ENCODE measurements around the gene FCHSD1. TPM values are rescaled to one million over a fixed set of nuclear protein-coding genes. Genes with fewer than 3 reads are reported as not detected.

Gene FCHSD1
- total and polyA plus RNA-seq, 2 donors (not counting 1 experiment from before 2014, with no cell fraction given): 123 to 193 TPM

GRCh38 chr5:141662028-141662427 is 10.8 kb upstream of the FCHSD1 start:
- Histone ChIP-seq H3K9ac (ENCODE audit: low read length) (no peak overlapping the region), H3K4me1 (ENCODE audit: control insufficient read depth in 2 of 2, insufficient read depth in 2 of 2, low read length in 2 of 2) (peaks cover 4 to 6% of the 10 kb centered on the region in 2 donors), H3K4me3 (ENCODE audit: control extremely low read depth in 1 of 5, extremely low read depth in 1 of 5, insufficient read depth in 1 of 5, low read depth in 2 of 5, low read length in 4 of 5) (no peak overlapping the region), H3K9me3 (ENCODE audit: control extremely low read depth in 1 of 3, control insufficient read depth in 2 of 3, insufficient read depth in 1 of 3, low read length in 2 of 3) (peaks cover 0 to 6% (median 0%) of the 10 kb centered on the region in 3 donors), H4K20me1 (ENCODE audit: control insufficient read depth, insufficient read depth, low read length, poor library complexity, severe bottlenecking) (no peaks in the 10 kb centered on the region), H3K27me3 (replicated peaks in 1 of 4; ENCODE audit: control extremely low read depth in 1 of 4, control insufficient read depth in 3 of 4, insufficient read depth in 4 of 4, low read length in 3 of 4) (peaks cover 0 to 4% (median 1%) of the 10 kb centered on the region in 4 experiments), H3K79me2 (ENCODE audit: control insufficient read depth, insufficient read depth, low read length) (no peaks in the 10 kb centered on the region), H3K4me2 (replicated peaks; ENCODE audit: low read depth, low read length, poor library complexity, severe bottlenecking) (no peak overlapping the region), H3K27ac (ENCODE audit: low read length in 2 of 2) (no peak overlapping the region), H2AFZ (ENCODE audit: insufficient read depth, low read depth, low read length, poor library complexity, severe bottlenecking) (no peak overlapping the region), H3K36me3 (replicated peaks in 1 of 2; ENCODE audit: control extremely low read depth in 1 of 2, control insufficient read depth in 1 of 2, extremely low read depth in 1 of 2, insufficient read depth in 2 of 2, low read length in 1 of 2) (no peaks in the 10 kb centered on the region)
- Mint-ChIP-seq H3K4me1 (peaks cover 4% of the 10 kb centered on the region), H3K9me3 (ENCODE audit: insufficient read depth) (no peaks in the 10 kb centered on the region), H3K27me3 (peaks cover 9% of the 10 kb centered on the region), H3K4me3 (no peak overlapping the region), H3K27ac (no peak overlapping the region)
- TF ChIP-seq EZH2 (IDR thresholded peaks at IDR 0.05; ENCODE audit: borderline replicate concordance, insufficient read depth, low read depth, low read length, poor library complexity, severe bottlenecking) (no peak), CTCF (IDR thresholded peaks at IDR 0.05) (no peak)
- ChIA-PET CTCF (interaction anchor here (1.0 to 2.0 kb wide), 5 partner anchors 25 to 328 kb away, joined by 3 to 8 read pairs (median 3); no protein-coding TSS in a partner anchor), POLR2A (no interaction called here)
- WGBS (ENCODE audit: insufficient coverage): 92% methylated on average over 11 of the region's 17 CpGs
- DNase-seq (no peak), ATAC-seq (ENCODE audit: low read depth) (no peak)
- intact Hi-C loops (cut with micrococcal nuclease): no loop called here

- intact Hi-C loops (cut with micrococcal nuclease): loop anchor here (10.0 kb wide), 1 partner anchor 447 kb away; the partner anchor contains the start of gene NDFIP1
- no peak overlapping the region for H3K4me3 ChIP-seq (ENCODE audit: control extremely low read depth in 1 of 5, extremely low read depth in 1 of 5, insufficient read depth in 1 of 5, low read depth in 2 of 5, low read length in 4 of 5)
- POLR2A ChIA-PET: interaction anchor here (0.6 kb wide), 1 partner anchor 191 kb away, joined by 8 read pairs; no protein-coding TSS in a partner anchor
Measured at GRCh38 chr5:141657937-141658545, 6.8 kb upstream of the FCHSD1 start.

More at GRCh38 chr5:141657937-141658545, 6.8 kb upstream of the FCHSD1 start:
- Mint-ChIP-seq H3K27me3 (peaks cover 21% of the 10 kb centered on the region), H3K9me3 (ENCODE audit: insufficient read depth) (no peaks in the 10 kb centered on the region), H3K27ac (no peak overlapping the region), H3K4me3 (no peak overlapping the region), H3K4me1 (peaks cover under 1% of the 10 kb centered on the region)
- H3K4me1 ChIP-seq (ENCODE audit: control insufficient read depth in 2 of 2, insufficient read depth in 2 of 2, low read length in 2 of 2): no peaks in the 10 kb centered on the region
- H4K20me1 ChIP-seq (ENCODE audit: control insufficient read depth, insufficient read depth, low read length, poor library complexity, severe bottlenecking): no peaks in the 10 kb centered on the region
- CTCF ChIA-PET: interaction anchor here (0.5 to 2.6 kb wide), 4 partner anchors 10 to 233 kb away, joined by 3 to 7 read pairs (median 5); no protein-coding TSS in a partner anchor
- TF ChIP-seq CTCF (IDR thresholded peaks at IDR 0.05): no peak
- TF ChIP-seq EZH2 (IDR thresholded peaks at IDR 0.05; ENCODE audit: borderline replicate concordance, insufficient read depth, low read depth, low read length, poor library complexity, severe bottlenecking): no peak
- H2AFZ ChIP-seq (ENCODE audit: insufficient read depth, low read depth, low read length, poor library complexity, severe bottlenecking): no peak overlapping the region
- no peaks in the 10 kb centered on the region for H3K36me3 ChIP-seq (replicated peaks in 1 of 2; ENCODE audit: control extremely low read depth in 1 of 2, control insufficient read depth in 1 of 2, extremely low read depth in 1 of 2, insufficient read depth in 2 of 2, low read length in 1 of 2)
- no peaks in the 10 kb centered on the region for H3K79me2 ChIP-seq (ENCODE audit: control insufficient read depth, insufficient read depth, low read length)
- H3K27me3 ChIP-seq (replicated peaks in 1 of 4; ENCODE audit: control extremely low read depth in 1 of 4, control insufficient read depth in 3 of 4, insufficient read depth in 4 of 4, low read length in 3 of 4): peaks cover 0 to 12% (median 1%) of the 10 kb centered on the region in 4 experiments
- ATAC-seq (ENCODE audit: low read depth): no peak
- no peak overlapping the region for H3K4me2 ChIP-seq (replicated peaks; ENCODE audit: low read depth, low read length, poor library complexity, severe bottlenecking)
- H3K27ac ChIP-seq (ENCODE audit: low read length in 2 of 2): no peak overlapping the region
- WGBS (ENCODE audit: insufficient coverage): 74% methylated on average over 7 of the region's 8 CpGs
- H3K9me3 ChIP-seq (ENCODE audit: control extremely low read depth in 1 of 3, control insufficient read depth in 2 of 3, insufficient read depth in 1 of 3, low read length in 2 of 3): peaks cover 0 to 6% (median 0%) of the 10 kb centered on the region in 3 donors
- no peak for DNase-seq
- no peak overlapping the region for H3K9ac ChIP-seq (ENCODE audit: low read length)

Measured in B cell (primary cell).